Tibial nerve (tissue), 4 donors: ENCODE results near the gene ST8SIA5.

Experiments used
- EP300 ChIP-seq, 2 donors: sonication (generic); formaldehyde crosslinking; IDR thresholded peaks; one replicate each; pipeline ENCODE4 v1.6.1; 2017; ENCODE audit warnings: antibody characterized with exemption in 2 of 2, mild to moderate bottlenecking in 1 of 2
- POLR2A ChIP-seq, 2 donors: fragments of 450-650 bp; IDR thresholded peaks; one replicate each; pipeline ENCODE4 v1.6.1; 2017; ENCODE audit warnings: antibody characterized with exemption in 2 of 2, mild to moderate bottlenecking in 2 of 2, moderate library complexity in 2 of 2
- TF ChIP-seq, protein P1 (sequence below), 5 experiments: fragments of 200-600 bp in 3 of 5; fragments of 450-650 bp in 2 of 5; sonication (generic) in 3 of 5; IDR thresholded peaks; one replicate each; pipeline ENCODE4 v1.5.1; 2016 to 2019; ENCODE audit warnings: antibody characterized with exemption in 5 of 5, mild to moderate bottlenecking in 3 of 5, moderate library complexity in 2 of 5

DNA sequence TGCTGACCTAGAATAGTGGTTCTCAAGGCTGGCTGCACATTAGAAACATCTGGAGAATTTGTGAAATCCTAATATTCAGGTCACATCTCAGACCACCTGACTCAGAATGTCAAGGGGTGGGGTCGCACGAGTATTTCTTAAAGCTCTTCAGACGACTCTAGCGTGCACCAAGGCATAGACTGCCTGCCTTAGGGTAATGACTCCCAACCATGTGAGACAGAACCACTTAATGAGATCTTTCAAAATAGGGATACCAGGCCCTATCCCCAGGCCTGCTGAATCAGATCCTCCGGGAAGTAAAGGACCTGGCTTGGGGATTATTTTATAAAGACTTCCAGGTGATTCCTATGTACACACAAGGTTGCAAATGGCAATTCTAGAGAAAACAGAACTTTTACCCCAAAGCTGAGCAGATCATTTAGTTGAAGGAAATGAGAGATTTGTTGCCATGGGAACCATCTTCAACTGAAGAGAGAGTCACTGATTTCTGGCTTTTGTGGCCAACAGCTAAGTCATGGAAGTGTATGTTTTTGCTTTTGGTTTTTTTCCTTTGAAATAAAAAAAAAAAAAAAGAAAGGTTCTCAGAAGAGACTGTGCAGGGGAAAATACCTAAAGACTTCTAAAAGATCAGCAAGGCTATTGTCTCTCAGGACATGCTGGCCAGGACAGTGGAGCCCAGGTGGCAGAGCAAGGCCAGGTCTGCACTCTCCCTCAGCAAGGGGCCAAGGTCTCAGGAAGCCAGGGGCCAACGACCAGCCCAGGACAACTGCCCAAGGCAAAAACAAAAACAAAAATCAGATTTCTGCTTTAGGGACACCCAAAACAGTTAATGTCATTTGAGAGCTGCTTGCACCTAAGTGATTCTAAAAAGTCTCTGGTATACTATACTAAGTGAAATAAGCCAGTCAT, 84.5 kb downstream of the ST8SIA5 start:
- TF ChIP-seq, protein P1, sequence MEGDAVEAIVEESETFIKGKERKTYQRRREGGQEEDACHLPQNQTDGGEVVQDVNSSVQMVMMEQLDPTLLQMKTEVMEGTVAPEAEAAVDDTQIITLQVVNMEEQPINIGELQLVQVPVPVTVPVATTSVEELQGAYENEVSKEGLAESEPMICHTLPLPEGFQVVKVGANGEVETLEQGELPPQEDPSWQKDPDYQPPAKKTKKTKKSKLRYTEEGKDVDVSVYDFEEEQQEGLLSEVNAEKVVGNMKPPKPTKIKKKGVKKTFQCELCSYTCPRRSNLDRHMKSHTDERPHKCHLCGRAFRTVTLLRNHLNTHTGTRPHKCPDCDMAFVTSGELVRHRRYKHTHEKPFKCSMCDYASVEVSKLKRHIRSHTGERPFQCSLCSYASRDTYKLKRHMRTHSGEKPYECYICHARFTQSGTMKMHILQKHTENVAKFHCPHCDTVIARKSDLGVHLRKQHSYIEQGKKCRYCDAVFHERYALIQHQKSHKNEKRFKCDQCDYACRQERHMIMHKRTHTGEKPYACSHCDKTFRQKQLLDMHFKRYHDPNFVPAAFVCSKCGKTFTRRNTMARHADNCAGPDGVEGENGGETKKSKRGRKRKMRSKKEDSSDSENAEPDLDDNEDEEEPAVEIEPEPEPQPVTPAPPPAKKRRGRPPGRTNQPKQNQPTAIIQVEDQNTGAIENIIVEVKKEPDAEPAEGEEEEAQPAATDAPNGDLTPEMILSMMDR (IDR thresholded peaks at IDR 0.05), result no peak
- TF ChIP-seq POLR2A (IDR thresholded peaks at IDR 0.05) (no peak), EP300 (IDR thresholded peaks at IDR 0.05) (no peak)
